Muscle of leg (tissue), 11 donors: ENCODE results near the gene RNASE12. TPM values are rescaled to one million over a fixed set of nuclear protein-coding genes. Genes with fewer than 3 reads are reported as not detected.
"Not testable (repeated sequence)": the region's sequence is repeated elsewhere in the genome, so short reads cannot be mapped to it uniquely, and the experiment has no call there.

Experiments
- DNase-seq: peaks from one replicate; pipeline ENCODE4 v3.0.0; 2013
- H3K27ac ChIP-seq: one replicate; pipeline ENCODE4 v1.5.1; 2013; ENCODE audit warnings: mild to moderate bottlenecking, low read length, control low read depth
- H3K27me3 ChIP-seq: one replicate; pipeline ENCODE4 v1.6.1; 2013; ENCODE audit warnings: low read length; ENCODE audit not compliant: control insufficient read depth, insufficient read depth
- H3K36me3 ChIP-seq: one replicate; pipeline ENCODE4 v1.6.1; 2013; ENCODE audit warnings: low read length; ENCODE audit not compliant: control insufficient read depth, insufficient read depth
- H3K4me1 ChIP-seq: one replicate; pipeline ENCODE4 v1.6.1; 2013; ENCODE audit warnings: low read length; ENCODE audit not compliant: control insufficient read depth, insufficient read depth
- H3K4me3 ChIP-seq: one replicate; pipeline ENCODE4 v1.5.1; 2013; ENCODE audit warnings: low read length, control low read depth
- H3K9me3 ChIP-seq: replicated peaks from 2 replicates; pipeline ENCODE4 v1.6.1; 2013; ENCODE audit warnings: low read depth, low read length; ENCODE audit not compliant: control insufficient read depth
- WGBS: methylation state at CpG from one replicate; pipeline ENCODE4 v1.1.5; 2013; ENCODE audit warnings: missing lambda C conversion rate; ENCODE audit not compliant: insufficient coverage; 5-methylcytosine and 5-hydroxymethylcytosine counted together
- polyA plus RNA-seq, 8 donors: library from polyadenylated mRNA; unstranded; fragments of 120-200 nt; gene quantifications; one replicate each; pipeline versions ENCODE4 v1.2.1 to v1.2.3, GENCODE V29; 2013; ENCODE audit warnings: inconsistent platforms in 1 of 8, low replicate concordance in 1 of 8; ENCODE audit not compliant: insufficient read length in 8 of 8, insufficient read depth in 1 of 8
- total RNA-seq: library from RNA; stranded (reverse); fragments of 120-200 nt; gene quantifications from one replicate; pipeline ENCODE4 v1.2.4, GENCODE V29; 2013

RNASE12 gene
- total and polyA plus RNA-seq, 9 donors: not detected

- 29% methylated on average over 8 of the region's 8 CpGs for WGBS
- Histone ChIP-seq H3K36me3 (no peaks in the 10 kb centered on the region), H3K4me3 (no peak overlapping the region), H3K27me3 (no peaks in the 10 kb centered on the region), H3K9me3 (no peaks in the 10 kb centered on the region), H3K27ac (no peak overlapping the region), H3K4me1 (peaks cover 7% of the 10 kb centered on the region)
- no peak for DNase-seq
Measured at GRCh38 chr14:20606190-20606901, 15.2 kb upstream of the RNASE12 start.

GRCh38 chr14:20603813-20604690 lies 12.9 kb upstream of the RNASE12 start:
- Histone ChIP-seq H3K4me3 (no peak overlapping the region), H3K36me3 (no peaks in the 10 kb centered on the region), H3K4me1 (peaks cover 7% of the 10 kb centered on the region), H3K9me3 (no peaks in the 10 kb centered on the region), H3K27me3 (no peaks in the 10 kb centered on the region), H3K27ac (no peak overlapping the region)
- 77% methylated on average over 13 of the region's 13 CpGs for WGBS
- peak; percentile 55 for DNase-seq

DNA sequence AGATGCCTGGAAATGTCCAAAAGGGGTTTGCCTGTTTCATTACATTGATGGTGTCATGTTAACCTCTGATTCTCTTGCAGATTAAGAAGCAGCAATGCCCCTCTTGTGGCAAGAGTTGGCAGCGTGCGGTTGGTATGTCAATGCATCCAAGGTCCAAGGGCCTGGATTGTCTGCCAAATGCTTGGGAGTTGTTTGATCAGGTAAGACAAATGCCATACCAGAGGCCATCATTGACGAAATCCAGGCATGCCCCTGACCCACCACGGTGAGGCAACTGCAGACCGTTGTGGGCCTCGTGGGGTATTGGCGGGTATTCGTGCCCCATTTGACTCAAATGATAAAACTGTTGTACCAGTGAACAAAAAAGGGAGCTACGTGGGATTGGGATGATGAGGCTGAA lies 11.4 kb upstream of the RNASE12 start:
- peaks cover 7% of the 10 kb centered on the region for H3K4me1 ChIP-seq
- DNase-seq: no peak
- no peaks in the 10 kb centered on the region for H3K27me3 ChIP-seq
- WGBS: 87% methylated on average over 6 of the region's 9 CpGs
- no peak overlapping the region for H3K4me3 ChIP-seq
- H3K36me3 ChIP-seq: no peaks in the 10 kb centered on the region
- no peak overlapping the region for H3K27ac ChIP-seq
- H3K9me3 ChIP-seq: no peaks in the 10 kb centered on the region

DNA sequence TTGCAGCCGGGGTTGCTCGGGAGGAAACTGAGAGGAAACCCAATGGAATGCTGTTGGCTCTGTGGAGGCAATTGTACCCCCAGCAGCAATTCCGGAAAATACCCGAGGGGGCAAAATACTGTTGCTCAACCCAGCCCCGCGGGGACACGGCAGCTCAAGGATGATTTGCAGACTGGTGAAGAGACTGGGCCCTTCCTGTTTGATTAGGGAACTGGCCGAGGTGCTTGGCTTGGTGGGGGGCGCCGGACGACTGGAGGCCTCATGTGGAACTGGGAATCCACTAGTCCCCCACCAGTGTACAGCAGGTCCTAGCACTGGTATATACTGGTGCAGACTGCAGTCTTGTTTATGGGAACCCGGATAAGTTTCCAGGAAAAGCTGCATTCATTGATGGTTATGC lies 10.3 kb upstream of the RNASE12 start:
- Histone ChIP-seq H3K27me3 (no peaks in the 10 kb centered on the region), H3K4me1 (peaks cover 7% of the 10 kb centered on the region), H3K36me3 (no peaks in the 10 kb centered on the region), H3K27ac (no peak overlapping the region), H3K4me3 (no peak overlapping the region), H3K9me3 (no peaks in the 10 kb centered on the region)
- no peak for DNase-seq
- 82% methylated on average over 9 of the region's 12 CpGs for WGBS

GRCh38 chr14:20597108-20597507 lies 5.9 kb upstream of the RNASE12 start:
- H3K27me3 ChIP-seq: no peaks in the 10 kb centered on the region
- H3K4me3 ChIP-seq: no peak overlapping the region
- no peaks in the 10 kb centered on the region for H3K4me1 ChIP-seq
- no CpG with 5 or more reads among the region's 1 CpG for WGBS
- no peaks in the 10 kb centered on the region for H3K9me3 ChIP-seq
- DNase-seq: no peak
- no peaks in the 10 kb centered on the region for H3K36me3 ChIP-seq
- no peak overlapping the region for H3K27ac ChIP-seq

DNA sequence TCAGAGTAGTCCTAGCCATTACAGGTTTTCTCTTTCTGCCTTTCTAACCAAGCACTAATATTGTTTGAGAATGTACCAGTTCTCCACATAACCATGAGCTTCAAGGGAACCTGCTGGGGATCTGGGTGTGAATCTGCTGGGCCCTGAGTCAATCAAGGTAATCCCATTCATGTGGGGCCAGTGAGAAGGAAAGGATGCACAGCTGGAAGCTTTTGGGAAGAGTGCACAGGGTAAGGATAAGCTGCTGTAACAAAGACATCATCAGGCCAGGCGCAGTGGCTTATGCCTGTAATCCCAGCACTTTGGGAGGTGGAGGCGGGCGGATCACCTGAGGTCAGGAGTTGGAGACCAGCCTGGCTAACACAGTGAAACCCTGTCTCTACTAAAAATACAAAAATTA lies 4.5 kb upstream of the RNASE12 start:
- not testable (repeated sequence) for H3K4me3 ChIP-seq, H3K36me3 ChIP-seq, H3K27me3 ChIP-seq, DNase-seq, H3K4me1 ChIP-seq, H3K9me3 ChIP-seq, H3K27ac ChIP-seq
- WGBS: 100% methylated on average over 1 of the region's 3 CpGs

GRCh38 chr14:20592574-20592973 lies 1.4 kb upstream of the RNASE12 start:
- Histone ChIP-seq H3K27me3 (no peaks in the 10 kb centered on the region), H3K4me1 (no peaks in the 10 kb centered on the region), H3K36me3 (no peaks in the 10 kb centered on the region), H3K27ac (no peak overlapping the region), H3K4me3 (no peak overlapping the region), H3K9me3 (no peaks in the 10 kb centered on the region)
- DNase-seq: no peak
- no CpG with 5 or more reads among the region's 1 CpG for WGBS

GRCh38 chr14:20587489-20588154 lies 3.6 kb downstream of the RNASE12 start, which contains the start of gene RNASE11:
TSS of gene RNASE11 (minus strand) at chr14:20588001.
- Histone ChIP-seq H3K27ac (no peak within 1 kb of the TSS), H3K27me3 (no peaks in the 10 kb centered on the region), H3K4me1 (no peaks in the 10 kb centered on the region), H3K9me3 (no peaks in the 10 kb centered on the region), H3K4me3 (no peak within 1 kb of the TSS), H3K36me3 (no peaks in the 10 kb centered on the region)
- no peak for DNase-seq
- 78% methylated on average over 5 of the region's 6 CpGs for WGBS

- no peaks in the 10 kb centered on the region for H3K36me3 ChIP-seq
- no peaks in the 10 kb centered on the region for H3K27me3 ChIP-seq
- H3K9me3 ChIP-seq: no peaks in the 10 kb centered on the region
- WGBS: 64% methylated on average over 4 of the region's 5 CpGs
- DNase-seq: no peak
- H3K27ac ChIP-seq: no peak overlapping the region
- H3K4me3 ChIP-seq: no peak overlapping the region
- no peaks in the 10 kb centered on the region for H3K4me1 ChIP-seq
Measured at GRCh38 chr14:20583908-20584307, 7.3 kb downstream of the RNASE12 start.

GRCh38 chr14:20583142-20583541 lies 8.0 kb downstream of the RNASE12 start:
- no peak for DNase-seq
- Histone ChIP-seq H3K27ac (no peak overlapping the region), H3K27me3 (no peaks in the 10 kb centered on the region), H3K9me3 (no peaks in the 10 kb centered on the region), H3K36me3 (no peaks in the 10 kb centered on the region), H3K4me3 (no peak overlapping the region), H3K4me1 (no peaks in the 10 kb centered on the region)
